ENCODE results near the gene TBCC. TPM values are rescaled to one million over a fixed set of nuclear protein-coding genes. Genes with fewer than 3 reads are reported as not detected.

Gene TBCC
- total and polyA plus RNA-seq, 7 donors: 16.6 to 39.6 (median 30.6) TPM

- TF ChIP-seq CTCF (IDR thresholded peaks at IDR 0.05): no peak
- no peak for TF ChIP-seq POLR2A (IDR thresholded peaks at IDR 0.05)
- TF ChIP-seq EP300 (IDR thresholded peaks at IDR 0.05): no peak
- TF ChIP-seq POLR2AphosphoS5 (IDR thresholded peaks at IDR 0.05): no peak
- H3K27ac ChIP-seq: peak overlapping the region; percentile 33 to 75 (median 69)
- peaks cover 0 to 48% (median 21%) of the 10 kb centered on the region in 4 donors for H3K36me3 ChIP-seq
- no peak for DNase-seq
- 81 to 84% methylated on average over 4 of the region's 4 CpGs for WGBS, 2 donors
- intact Hi-C loops (cut with DNase I): loop anchor here (5.0 kb wide), 1 partner anchor 33 kb away; no protein-coding TSS in a partner anchor
- H3K4me1 ChIP-seq: peaks cover 0 to 54% (median 29%) of the 10 kb centered on the region in 4 donors
- H3K9me3 ChIP-seq: no peaks in the 10 kb centered on the region
- no peak overlapping the region for H3K4me3 ChIP-seq
- H3K27me3 ChIP-seq: no peaks in the 10 kb centered on the region
Measured at GRCh38 chr6:42694586-42694985, 51.3 kb downstream of the TBCC start.

Other genes with a start within 250 kb of the TBCC start
- 10 to 100 TPM; 30.4 to 34.3 (median 32.3) TPM for gene UBR2, start 182.1 kb downstream of the TBCC start, total RNA-seq
- gene UBR2, start 182.1 kb downstream of the TBCC start, polyA plus RNA-seq: 10 to 100 TPM in 1 of 3 donors, 1 to 10 TPM in 2; 6.6 to 12.9 (median 9.0) TPM
- 1 to 10 TPM in 2 of 4 donors, under 1 TPM in 2; 0.66 to 3.5 (median 1.9) TPM for gene PRPH2, start 23.5 kb downstream of the TBCC start, total RNA-seq
- under 1 TPM in 2 of 3 donors, not detected in 1; under 0.01 to 0.71 TPM for gene PRPH2, start 23.5 kb downstream of the TBCC start, polyA plus RNA-seq
- 10 to 100 TPM; 13.6 to 18.5 (median 17.4) TPM for gene BICRAL, start 35.9 kb upstream of the TBCC start, total RNA-seq
- gene BICRAL, start 35.9 kb upstream of the TBCC start, polyA plus RNA-seq: 1 to 10 TPM; 4.6 to 7.8 (median 4.8) TPM
- 10 to 100 TPM; 67.6 to 79.0 (median 75.7) TPM for gene RPL7L1, start 133.5 kb upstream of the TBCC start, total RNA-seq
- 10 to 100 TPM; 30.6 to 58.9 (median 38.1) TPM for gene RPL7L1, start 133.5 kb upstream of the TBCC start, polyA plus RNA-seq
- gene PTCRA, start 169.9 kb upstream of the TBCC start, total RNA-seq: not detected
- under 1 TPM in 1 of 3 donors, not detected in 2; 0.23 TPM for gene PTCRA, start 169.9 kb upstream of the TBCC start, polyA plus RNA-seq
- gene CNPY3, start 183.4 kb upstream of the TBCC start, total RNA-seq: 10 to 100 TPM; 22.8 to 24.9 (median 24.1) TPM
- gene CNPY3, start 183.4 kb upstream of the TBCC start, polyA plus RNA-seq: 10 to 100 TPM; 11.8 to 37.5 (median 12.6) TPM
- gene GNMT, start 214.7 kb upstream of the TBCC start, total RNA-seq: under 1 TPM in 1 of 4 donors, not detected in 3; 0.54 TPM
- under 1 TPM in 1 of 3 donors, not detected in 2; 0.45 TPM for gene GNMT, start 214.7 kb upstream of the TBCC start, polyA plus RNA-seq
- 10 to 100 TPM; 10.2 to 19.1 (median 18.2) TPM for gene PEX6, start 233.1 kb upstream of the TBCC start, total RNA-seq
- gene PEX6, start 233.1 kb upstream of the TBCC start, polyA plus RNA-seq: 10 to 100 TPM; 12.6 to 21.5 (median 14.0) TPM
- 10 to 100 TPM; 26.7 to 41.5 (median 33.9) TPM for gene PPP2R5D, start 238.5 kb upstream of the TBCC start, total RNA-seq
- 10 to 100 TPM; 29.4 to 38.8 (median 35.5) TPM for gene PPP2R5D, start 238.5 kb upstream of the TBCC start, polyA plus RNA-seq

All from sigmoid colon (tissue), 7 donors.